ENCODE measurements around the gene CAMK1D.
"Not testable (repeated sequence)": the region's sequence is repeated elsewhere in the genome, so short reads cannot be mapped to it uniquely, and the experiment has no call there.

Gene CAMK1D

DNA sequence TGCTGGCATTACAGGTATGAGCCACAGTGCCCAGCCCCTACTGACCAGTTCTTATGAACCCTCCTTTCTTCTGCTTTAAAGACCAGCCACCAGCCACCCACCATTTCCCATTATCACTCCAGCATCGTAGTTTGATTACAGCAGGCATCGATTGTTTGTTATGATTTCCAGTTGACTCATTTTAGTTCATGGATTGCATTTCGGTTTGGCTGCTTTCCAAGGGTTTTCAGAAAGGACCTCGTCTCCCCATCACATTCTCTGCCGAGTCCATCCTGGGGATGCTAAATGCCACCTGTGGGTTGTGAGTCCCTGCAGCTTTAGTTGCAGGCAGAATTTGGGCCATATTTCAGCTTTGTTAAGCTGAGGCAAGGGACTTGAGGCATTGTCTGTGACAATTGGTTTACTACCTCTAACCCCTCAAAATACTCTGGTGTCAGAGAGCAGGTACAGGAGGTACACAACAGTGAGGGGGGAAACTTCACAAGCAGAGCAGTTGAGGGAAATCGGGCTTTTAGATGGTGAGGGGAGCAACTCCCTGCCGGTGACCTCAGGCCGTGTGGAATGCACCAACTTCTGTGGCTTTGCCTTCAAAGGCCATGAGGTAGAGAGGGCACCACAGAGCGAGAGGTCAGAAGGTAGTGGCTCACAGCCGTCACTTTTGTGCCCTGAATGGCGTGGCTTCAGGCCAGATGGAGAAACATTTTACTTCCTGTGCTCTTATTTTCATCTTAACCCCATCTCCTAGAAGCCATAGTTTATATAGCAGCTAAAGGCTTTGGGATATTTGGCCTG, 448.3 kb downstream of the CAMK1D start:
- no peak for DNase-seq (ENCODE audit: low read depth)

DNA sequence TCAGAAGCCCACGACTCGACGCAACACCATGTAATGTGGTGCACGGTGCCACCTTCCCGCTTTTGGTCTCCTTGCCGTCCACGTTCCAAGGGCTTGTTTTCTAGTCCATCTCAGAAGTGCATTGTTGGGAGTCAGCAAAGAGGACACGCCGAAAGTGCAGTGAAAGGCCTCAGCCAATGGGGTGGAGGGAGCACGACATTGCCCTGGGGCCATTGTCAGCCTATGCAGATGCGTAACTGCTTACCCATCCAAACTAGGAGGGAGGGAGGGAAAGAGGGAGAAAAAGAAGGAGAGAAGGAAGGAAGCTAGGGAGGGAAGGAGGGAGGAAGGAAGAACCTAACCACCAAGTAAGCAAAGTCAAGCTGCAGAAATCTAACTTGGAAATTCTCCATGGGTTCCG, 449.8 kb downstream of the CAMK1D start:
- no peak for DNase-seq (ENCODE audit: low read depth)

DNA sequence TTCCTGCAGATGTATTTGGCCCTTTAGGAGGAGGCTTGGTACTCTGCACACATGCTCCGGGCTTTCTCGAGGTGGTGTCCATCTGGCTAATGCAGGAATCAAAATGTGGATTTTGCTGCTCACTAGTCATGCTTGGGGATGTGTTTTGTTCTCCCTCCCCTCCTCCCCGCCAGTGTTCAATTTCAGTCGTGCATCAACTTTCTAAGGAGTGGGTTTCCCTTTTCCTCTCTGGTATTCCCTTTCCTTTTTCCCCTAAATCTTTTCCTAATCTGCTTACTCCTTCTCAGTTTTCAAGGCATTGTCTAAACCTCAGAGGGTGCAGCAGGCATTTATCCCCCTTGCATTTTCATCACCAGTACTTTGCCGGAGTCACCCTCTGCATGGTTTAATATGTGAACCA, 450.4 kb downstream of the CAMK1D start:
- DNase-seq (ENCODE audit: low read depth) = no peak

DNA sequence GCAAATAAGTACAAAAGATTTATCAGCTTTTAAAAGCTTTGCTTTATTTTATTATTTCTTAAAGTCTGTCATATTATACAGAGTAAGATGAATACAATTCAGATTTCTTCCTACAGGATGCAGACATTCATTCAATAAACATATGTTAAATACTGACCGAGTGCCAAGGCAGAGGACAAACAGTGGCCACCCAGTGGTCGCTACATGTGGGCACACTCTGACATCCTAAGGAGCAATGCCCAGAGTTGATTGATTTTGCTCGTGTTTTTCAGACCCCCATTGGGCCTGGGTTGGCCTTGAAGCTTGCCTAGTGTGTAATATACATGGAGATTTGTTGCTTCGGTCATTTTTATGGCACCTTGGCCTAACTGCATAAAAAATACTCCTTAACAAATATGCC, 451.0 kb downstream of the CAMK1D start:
- no peak for DNase-seq (ENCODE audit: low read depth)

DNA sequence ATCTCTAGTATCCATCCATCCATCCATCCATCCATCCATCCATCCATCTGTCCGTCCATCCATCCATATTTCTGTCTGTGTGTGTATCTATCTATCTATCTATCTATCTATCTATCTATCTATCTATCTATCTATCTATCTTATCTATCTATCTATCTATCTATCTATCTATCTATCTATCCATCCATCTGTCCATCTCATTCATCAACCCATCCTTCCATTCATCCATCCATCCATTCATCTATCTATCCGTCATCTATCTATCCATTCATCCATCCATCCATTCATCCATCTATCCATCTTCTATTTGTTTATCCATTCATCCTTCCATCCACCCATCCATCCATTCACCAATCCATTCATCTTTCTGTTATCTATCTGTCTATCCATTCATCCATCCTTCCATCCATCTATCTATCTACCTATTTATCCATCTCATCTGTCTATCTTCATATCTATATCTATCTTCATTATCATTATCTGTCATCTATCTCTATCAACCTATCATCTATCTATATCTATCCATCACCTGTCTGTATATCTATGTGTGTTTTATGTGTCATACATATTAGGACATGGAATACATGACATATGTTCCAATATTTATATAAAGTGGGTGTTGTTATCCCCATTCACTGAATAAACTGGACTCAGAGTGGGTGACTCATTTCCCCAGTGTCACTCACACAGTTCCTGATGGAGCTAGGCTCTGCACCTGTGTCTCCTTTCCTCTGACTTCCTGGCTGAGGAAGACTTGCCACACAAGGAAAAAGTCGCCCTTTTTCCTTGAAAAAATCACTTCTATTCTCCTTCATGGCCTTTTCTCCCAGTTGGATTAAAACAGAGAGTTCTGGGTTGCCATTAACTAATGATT, 452.1 kb downstream of the CAMK1D start:
- DNase-seq (ENCODE audit: low read depth) = no peak

DNA sequence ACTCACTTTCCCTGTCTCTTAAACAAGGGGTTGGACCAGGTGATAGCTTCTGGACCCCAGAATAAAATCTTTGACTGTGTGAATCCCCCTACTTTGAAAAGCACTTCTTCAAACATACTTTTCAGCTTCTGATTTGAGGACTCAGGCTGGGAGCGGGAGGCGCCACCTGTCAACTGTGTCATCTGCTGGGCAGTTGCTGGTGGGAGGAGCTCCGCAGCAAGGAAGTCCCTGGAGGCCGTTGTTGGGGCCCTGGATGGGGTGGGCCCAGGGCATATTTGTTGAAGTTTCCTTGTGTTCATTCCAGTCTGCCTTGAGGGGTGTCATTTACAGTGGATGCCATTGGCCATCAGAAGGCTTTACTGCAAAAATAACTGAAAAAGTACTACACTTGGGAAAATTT, 454.4 kb downstream of the CAMK1D start:
- DNase-seq (ENCODE audit: low read depth) = no peak

DNA sequence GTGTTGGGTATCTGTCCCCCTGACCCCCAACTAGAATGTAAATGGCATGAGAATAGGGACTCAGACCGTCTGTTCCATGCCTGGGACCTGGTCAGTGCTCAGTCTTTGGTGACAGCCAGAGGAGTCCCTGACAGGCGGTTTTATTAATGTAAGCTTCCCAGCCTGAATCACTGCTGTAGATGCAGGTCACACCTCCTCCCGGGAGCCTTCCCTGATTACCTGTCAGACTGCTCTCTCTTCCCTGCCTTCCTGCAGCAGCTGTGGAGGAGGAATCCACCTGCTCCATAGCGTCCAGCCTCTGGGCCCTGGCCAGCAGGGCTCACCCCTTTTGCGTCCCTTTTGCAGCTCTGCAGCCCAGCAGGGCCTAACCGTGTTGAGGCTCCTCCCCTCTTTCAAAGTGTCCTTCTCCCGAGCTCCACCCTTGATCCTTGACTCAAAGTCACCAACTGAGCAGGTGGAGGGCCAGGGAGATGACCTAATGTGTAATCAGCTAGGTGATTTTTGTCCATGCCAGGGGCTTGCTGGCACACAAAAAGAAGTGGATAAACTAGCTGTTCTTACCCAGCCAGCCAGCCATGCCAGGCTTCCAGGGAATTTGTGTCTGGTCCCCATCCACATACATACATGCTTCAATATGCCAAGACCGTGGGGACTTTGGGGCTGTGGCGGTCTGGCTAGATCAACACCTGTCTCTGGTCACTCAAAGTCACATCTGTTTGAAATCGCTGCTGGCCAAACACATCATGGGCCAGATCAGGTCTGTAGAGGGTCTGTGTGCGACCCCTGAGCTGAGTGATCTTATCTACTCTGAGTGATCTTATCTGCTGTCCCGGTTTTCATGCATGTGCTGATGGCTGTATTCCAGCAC, 457.1 kb downstream of the CAMK1D start:
- DNase-seq (ENCODE audit: low read depth) = no peak

DNA sequence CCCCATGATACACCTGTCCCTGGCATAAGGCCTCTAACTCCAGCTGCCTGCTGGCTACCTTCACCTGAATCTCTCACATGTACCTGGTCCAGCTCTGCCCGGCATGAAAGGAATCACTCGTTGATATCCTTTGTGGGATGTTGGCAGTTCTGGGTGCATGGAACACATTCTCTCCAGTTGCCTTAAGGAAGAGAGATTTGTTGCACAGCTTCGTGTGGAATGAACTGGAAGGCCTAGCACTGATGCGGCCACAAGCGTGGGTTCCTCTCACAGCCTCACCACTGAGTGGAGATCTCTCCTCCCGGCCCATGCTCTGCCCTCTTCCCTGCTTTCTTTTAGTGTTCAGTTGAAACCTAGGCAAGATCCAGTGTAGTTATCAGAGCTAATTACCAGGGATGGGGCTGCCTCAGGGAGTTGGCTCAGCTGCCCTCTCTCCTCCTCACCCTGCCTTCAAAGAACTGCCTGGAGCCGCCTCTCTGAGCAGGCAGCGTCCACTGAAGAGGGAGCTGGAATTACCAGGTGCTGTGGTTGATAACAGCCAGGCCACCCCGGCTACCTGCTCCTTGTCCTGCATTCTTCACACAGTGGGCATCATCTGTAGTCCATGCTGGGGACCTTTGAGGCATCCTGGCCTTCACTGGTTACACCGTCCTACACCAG, 457.9 kb downstream of the CAMK1D start:
- DNase-seq (ENCODE audit: low read depth) = no peak

DNA sequence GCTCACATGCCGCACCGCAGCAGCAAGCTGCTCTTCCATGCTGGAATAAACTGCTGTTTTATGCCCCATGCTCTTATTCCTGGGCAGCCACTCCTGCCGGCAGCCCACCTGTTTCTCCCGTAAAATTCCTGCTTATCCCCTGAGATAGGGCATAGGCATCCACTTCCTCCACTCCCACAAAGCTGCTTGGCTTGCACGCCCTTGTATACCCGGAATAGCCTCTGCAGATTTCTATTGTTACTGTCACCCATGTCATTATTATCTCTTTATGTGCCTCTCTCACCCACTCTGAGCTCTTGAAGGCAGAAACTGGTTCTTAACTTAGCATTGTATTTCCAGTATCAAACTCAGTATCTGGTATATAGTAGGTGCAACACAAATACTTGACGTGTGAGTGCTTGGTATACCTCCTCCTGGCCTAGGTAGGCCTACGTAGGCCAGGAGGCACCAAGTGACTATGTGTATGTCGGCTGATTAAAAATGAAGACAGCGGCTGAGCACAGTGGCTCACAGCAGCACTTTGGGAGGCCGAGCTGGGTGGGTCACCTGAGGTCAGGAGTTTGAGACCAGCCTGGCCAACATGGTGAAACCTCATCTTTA, 458.8 kb downstream of the CAMK1D start:
- DNase-seq (ENCODE audit: low read depth) = no peak

DNA sequence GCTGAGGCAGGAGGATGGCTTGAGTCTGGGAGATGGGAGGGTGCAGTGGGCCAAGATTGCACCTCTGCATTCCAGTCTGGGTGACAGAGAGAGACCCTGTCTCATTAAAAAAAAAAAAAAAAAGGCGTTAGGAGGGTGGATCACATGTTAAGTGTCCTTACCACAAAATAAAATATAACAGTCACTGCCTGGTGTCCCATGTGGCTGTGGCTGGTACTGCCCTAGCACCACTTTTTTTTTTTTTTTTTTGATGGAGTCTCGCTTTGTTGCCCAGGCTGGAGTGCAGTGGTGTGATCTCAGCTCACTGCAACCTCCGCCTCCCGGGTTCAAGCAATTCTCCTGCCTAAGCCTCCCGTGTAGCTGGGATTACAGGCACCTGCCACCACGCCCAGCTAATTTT, 460.7 kb downstream of the CAMK1D start:
- not testable (repeated sequence) for DNase-seq (ENCODE audit: low read depth)

DNA sequence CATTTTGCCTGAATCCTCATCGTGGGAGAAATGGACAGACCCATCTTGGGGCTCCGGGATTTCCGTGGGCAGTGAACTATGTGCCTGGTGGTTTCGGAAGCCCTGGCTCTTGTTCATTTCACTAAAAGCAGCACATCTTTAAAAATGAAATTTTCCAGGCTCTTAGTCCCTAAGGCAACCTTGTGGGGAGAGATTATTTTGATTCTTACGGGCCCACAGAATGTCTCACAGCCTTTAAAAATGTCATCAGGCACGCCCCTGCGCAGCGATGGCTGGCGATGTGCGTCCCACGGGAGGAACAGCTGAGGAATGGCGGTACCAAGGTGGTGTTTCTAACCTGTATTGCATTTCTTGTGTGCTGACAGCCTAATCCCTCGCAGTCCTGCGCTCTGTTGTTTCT, 462.5 kb downstream of the CAMK1D start:
- no peak for DNase-seq (ENCODE audit: low read depth)

DNA sequence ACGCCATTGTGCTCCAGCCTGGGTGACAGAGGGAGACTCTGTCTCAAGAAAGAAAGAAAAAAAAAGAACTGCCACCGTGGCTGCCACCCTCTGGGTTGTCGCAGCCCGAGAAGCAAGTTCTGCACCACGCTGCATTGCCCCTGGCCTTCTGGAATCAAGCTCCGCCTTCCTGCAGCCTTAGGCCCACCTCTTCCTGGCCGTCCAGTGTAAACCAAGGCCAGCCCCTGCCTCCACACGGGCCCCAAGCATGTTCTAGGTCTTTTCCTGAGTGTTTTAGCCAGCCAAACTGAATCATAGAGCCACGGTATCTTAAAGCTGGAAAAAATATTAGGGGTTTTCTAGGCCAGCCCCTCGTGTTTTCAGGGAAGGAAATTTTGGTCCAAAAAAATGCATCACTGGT, 463.2 kb downstream of the CAMK1D start:
- no peak for DNase-seq (ENCODE audit: low read depth)

DNA sequence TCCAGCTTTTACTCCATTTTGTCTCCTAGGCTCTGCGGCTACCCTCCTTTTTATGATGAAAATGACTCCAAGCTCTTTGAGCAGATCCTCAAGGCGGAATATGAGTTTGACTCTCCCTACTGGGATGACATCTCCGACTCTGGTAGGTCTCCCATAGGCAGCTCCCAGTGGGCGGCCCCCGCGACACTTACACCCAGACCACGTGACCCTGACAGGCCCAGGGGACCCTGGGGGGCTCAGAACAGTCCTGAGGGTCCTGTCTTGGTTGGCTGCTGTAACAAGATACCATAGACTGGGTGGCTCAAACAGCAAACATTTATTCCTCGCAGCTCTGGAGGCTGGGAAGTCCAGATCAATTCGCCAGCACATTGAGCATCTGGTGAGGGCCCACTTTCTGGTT, 464.8 kb downstream of the CAMK1D start:
- DNase-seq (ENCODE audit: low read depth) = no peak

DNA sequence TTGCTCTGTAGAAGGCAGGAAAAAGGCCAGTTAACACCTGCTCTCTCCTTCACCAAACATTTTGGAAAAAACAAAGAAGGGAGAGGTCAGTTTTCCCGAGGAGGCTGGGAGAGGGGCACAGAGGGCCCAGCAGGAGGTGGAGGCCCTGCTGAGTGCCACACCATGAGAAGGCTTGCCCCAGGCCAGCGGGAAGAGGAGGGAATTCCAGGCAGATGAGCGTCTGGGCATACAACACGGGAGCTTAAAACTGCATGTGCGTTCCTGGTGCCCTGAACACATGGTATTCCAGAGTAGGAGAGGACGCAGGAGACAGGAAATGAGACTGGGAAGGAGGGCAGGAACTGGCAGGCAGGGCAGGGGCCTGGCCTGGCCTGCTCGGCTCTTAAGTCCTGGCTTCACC, 469.7 kb downstream of the CAMK1D start:
- DNase-seq (ENCODE audit: low read depth) = no peak

DNA sequence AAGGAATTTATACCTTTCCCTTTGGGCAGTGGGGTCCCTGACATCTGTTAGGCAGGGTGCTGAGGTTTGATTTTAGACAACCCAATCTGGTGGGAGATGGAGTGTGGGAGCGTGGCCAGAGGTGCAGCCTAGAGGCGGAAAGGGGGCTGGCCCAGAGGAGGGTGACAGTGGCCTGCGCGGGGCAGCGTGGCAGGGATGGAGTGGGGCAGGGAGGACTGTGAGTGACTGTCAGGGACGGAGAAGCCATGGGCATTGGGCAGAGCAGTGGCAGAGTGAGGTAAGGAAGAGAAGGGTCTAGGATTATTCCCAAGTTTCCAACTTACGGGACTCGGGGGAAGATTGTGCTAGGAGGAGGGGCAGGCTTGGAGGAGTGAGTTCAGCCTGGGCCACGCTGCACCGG, 470.3 kb downstream of the CAMK1D start:
- DNase-seq (ENCODE audit: low read depth) = no peak

DNA sequence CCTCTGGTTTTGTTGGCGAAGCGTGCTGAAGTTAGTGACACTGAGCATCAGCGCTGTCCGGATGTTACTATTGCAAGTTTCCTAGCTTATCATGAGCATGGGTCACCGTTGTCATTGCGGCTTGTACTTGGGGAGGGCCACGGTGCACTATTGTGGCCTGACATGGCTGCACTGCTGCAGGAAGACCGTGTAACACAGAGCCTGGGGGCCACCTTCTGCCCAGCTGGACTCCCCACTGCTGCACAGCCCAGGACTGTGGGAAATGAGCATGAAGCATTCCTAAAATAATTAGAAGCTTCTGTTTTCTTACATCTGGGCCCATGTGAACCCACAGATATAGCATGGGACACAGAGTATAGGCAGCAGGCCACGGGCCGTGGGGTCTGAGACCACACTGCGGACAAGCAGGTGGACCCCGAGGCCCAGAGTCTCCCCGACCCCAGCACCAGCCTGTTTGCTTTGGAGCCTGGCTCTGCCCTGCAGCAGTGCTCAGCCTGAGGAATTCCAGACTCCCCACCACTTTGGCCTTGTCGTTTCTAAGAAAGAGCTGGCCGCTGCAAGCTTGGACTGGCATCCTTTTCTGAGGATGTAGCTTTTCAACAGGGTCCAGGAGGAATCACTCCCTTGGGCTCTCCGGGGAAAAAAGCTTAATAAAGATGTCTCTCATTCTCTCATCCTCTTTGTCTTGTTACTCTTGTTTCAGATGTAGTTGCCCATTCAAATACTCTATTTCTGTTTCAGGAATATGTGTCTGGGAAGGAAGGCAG, 473.0 kb downstream of the CAMK1D start:
- DNase-seq (ENCODE audit: low read depth) = no peak

DNA sequence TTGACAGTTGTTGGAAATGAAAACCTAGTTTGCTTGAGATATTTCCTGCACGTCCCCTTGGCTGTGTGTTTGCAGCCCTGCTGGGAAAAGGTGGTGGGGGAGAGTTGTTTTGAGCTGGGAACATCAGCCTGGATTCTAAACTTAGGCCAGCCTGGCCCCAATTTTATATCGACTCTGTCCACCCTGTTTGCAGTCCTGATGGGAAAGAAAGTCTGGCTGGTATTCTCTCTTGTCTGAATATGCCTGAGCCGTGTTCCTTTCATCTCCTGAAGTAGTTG, 473.5 kb downstream of the CAMK1D start:
- no peak for DNase-seq (ENCODE audit: low read depth)

DNA sequence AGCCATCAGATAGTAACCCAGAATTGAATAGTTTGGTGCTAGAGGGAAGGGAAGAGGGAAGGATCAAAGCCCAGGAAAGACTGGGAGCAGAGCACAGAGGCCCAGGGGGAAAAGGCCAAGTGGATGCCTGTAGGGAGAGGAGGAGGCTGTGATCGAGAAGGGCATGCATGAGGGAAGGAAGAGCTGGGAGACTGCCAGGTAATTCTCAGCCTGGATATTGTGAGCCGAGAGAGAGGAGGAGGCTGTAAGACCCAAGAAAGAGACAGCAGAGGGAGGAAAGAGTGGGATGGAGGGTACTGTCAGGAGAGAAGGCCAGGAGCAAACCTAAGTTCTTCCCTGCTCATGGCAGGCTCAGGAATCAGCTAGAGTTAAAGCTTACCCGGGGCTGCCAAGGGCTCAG, 474.0 kb downstream of the CAMK1D start:
- no peak for DNase-seq (ENCODE audit: low read depth)

DNA sequence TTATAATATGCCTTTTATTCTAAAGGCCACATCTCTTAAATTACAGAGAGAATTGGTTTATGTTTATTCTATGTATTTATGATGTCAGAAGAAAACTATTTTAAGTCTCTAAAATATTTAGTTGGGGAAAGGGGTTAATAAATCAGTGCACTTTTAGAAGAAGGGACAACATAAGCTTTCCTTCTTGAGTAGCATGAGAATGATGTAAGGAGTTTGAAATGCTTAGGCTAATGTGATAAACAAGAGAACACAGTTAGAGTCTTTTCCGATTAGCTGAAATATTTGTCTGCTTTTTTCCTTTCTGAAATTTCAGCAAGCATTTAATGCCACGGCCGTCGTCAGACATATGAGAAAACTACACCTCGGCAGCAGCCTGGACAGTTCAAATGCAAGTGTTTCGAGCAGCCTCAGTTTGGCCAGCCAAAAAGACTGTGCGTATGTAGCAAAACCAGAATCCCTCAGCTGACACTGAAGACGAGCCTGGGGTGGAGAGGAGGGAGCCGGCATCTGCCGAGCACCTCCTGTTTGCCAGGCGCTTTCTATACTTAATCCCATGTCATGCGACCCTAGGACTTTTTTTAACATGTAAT, 476.0 kb downstream of the CAMK1D start:
- DNase-seq (ENCODE audit: low read depth) = no peak

DNA sequence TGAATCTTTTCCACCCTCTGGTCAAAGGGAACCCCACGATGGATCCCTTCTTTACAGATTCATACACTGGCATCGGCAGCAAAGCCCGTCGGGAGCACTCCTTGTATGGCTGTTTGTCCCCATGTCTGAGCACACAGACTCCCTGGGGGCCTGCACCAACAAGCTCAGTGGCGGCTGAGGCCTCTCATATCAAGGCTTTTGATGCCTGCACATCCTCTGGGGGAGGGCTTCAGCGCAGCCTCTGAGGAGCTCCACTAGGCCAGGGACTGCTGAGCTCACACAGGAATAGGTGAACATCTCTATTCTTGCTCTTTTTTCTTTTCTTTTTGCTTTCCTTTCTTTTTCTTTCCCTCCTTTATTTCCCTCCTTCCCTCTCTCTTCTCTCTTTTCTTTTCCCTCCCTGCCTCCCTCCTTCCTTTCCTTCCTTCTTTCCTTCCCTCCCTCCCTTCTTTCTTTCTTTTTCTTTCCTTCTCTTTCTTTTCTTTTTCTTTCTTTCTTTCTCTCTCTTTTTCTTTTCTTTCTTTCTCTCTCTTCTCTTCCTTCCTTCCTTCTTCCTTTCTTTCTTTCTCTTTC, 477.5 kb downstream of the CAMK1D start:
- no peak for DNase-seq (ENCODE audit: low read depth)

Measured in activated T-cell treated with anti-CD3 and anti-CD28 coated beads for 1 hour (primary cell).